Activated CD8-positive, alpha-beta memory T cell treated with anti-CD3 and anti-CD28 coated beads for 48 hours (primary cell): ENCODE data around the gene RIF1.
A peak's percentile ranks its signal among the peaks of the same experiment; 100 is the strongest.
"Not testable (repeated sequence)": the region's sequence is repeated elsewhere in the genome, so short reads cannot be mapped to it uniquely, and the experiment has no call there.

Experiments used
- DNase-seq, 3 experiments: peaks; one replicate each; pipeline ENCODE4 v3.0.0-alpha.2; 2020; ENCODE audit warnings: low read depth in 2 of 3, low spot score in 2 of 3

The RIF1 gene

GRCh38 chr2:151410485-151410834 lies 758 bp downstream of the RIF1 start:
- peak in 2 of 3 experiments; percentile 14 for DNase-seq

GRCh38 chr2:151417650-151418049 lies 7.9 kb downstream of the RIF1 start:
- no peak for DNase-seq

- not testable (repeated sequence) for DNase-seq
Observed at GRCh38 chr2:151421681-151422080, 12.0 kb downstream of the RIF1 start.

GRCh38 chr2:151422917-151423439 lies 13.3 kb downstream of the RIF1 start:
- DNase-seq: no peak

GRCh38 chr2:151423760-151424159 lies 14.1 kb downstream of the RIF1 start:
- DNase-seq: no peak

GRCh38 chr2:151437630-151438029 lies 27.9 kb downstream of the RIF1 start:
- DNase-seq: no peak

GRCh38 chr2:151438506-151438905 lies 28.8 kb downstream of the RIF1 start:
- DNase-seq: no peak

GRCh38 chr2:151439127-151439526 lies 29.4 kb downstream of the RIF1 start:
- DNase-seq: no peak

- DNase-seq: no peak
Observed at GRCh38 chr2:151459358-151459757, 49.7 kb downstream of the RIF1 start.

- no peak for DNase-seq
Observed at GRCh38 chr2:151465771-151466170, 56.1 kb downstream of the RIF1 start.

GRCh38 chr2:151470556-151470955 lies 60.9 kb downstream of the RIF1 start:
- DNase-seq: no peak

- no peak for DNase-seq
Observed at GRCh38 chr2:151472966-151473365, 63.3 kb downstream of the RIF1 start.

- no peak for DNase-seq
Observed at GRCh38 chr2:151475071-151475470, 65.4 kb downstream of the RIF1 start.

- no peak for DNase-seq
Observed at GRCh38 chr2:151476287-151476686, 66.6 kb downstream of the RIF1 start.

GRCh38 chr2:151478011-151478410 lies 68.3 kb downstream of the RIF1 start:
- no peak for DNase-seq

GRCh38 chr2:151481744-151482143 lies 72.0 kb downstream of the RIF1 start:
- no peak for DNase-seq

- no peak for DNase-seq
Observed at GRCh38 chr2:151482171-151482725, 72.5 kb downstream of the RIF1 start.

- DNase-seq: no peak
Observed at GRCh38 chr2:151483546-151483945, 73.8 kb downstream of the RIF1 start.

GRCh38 chr2:151484100-151484499 lies 74.4 kb downstream of the RIF1 start:
- no peak for DNase-seq

- no peak for DNase-seq
Observed at GRCh38 chr2:151486053-151486452, 76.4 kb downstream of the RIF1 start.

- no peak for DNase-seq
Observed at GRCh38 chr2:151490276-151490675, 80.6 kb downstream of the RIF1 start.

- DNase-seq: no peak
Observed at GRCh38 chr2:151491496-151491895, 81.8 kb downstream of the RIF1 start.

- DNase-seq: no peak
Observed at GRCh38 chr2:151498178-151498577, 88.5 kb downstream of the RIF1 start.

GRCh38 chr2:151506170-151506569 lies 96.5 kb downstream of the RIF1 start:
- no peak for DNase-seq
